GM20000 (cell line): ENCODE results near the gene FMN1.

Experiments
- DNase-seq: peaks from one replicate; pipeline ENCODE4 v3.0.0; 2012; ENCODE audit warnings: low spot score
- CTCF ChIP-seq: IDR thresholded peaks from 2 replicates; pipeline ENCODE4 v1.5.1; 2012; ENCODE audit warnings: mild to moderate bottlenecking, control low read depth; ENCODE audit errors: extremely low read depth, missing control alignments

Gene FMN1

GRCh38 chr15:32879980-32880379, 314.5 kb downstream of the FMN1 start:
- TF ChIP-seq CTCF: no peak
- no peak for DNase-seq

GRCh38 chr15:32878869-32879805, 315.4 kb downstream of the FMN1 start:
- TF ChIP-seq CTCF: no peak
- DNase-seq: no peak

GRCh38 chr15:32878342-32878741, 316.2 kb downstream of the FMN1 start:
- TF ChIP-seq CTCF: no peak
- DNase-seq: no peak

- no peak for TF ChIP-seq CTCF
- no peak for DNase-seq
Measured at GRCh38 chr15:32877252-32878019, 317.1 kb downstream of the FMN1 start.

- TF ChIP-seq CTCF: no peak
- DNase-seq: no peak
Measured at GRCh38 chr15:32873284-32874114, 321.0 kb downstream of the FMN1 start.

GRCh38 chr15:32872621-32873283, 321.8 kb downstream of the FMN1 start:
- no peak for TF ChIP-seq CTCF

More at GRCh38 chr15:32872621-32873283, 321.8 kb downstream of the FMN1 start:
- no peak for DNase-seq
